DOHH2 (cell line): ENCODE measurements around the gene ZNF668.

ENCODE experiments used
- H3F3A ChIP-seq: fragments of 200-600 bp; sonication (generic), shearing (Covaris generic); 2 replicates; pipeline ENCODE4 v1.6.0; 2016; ENCODE audit warnings: antibody characterized with exemption, mild to moderate bottlenecking; ENCODE audit not compliant: control insufficient read depth, insufficient read depth
- H3K27ac ChIP-seq: fragments of 200-600 bp; sonication (generic); 2 replicates; pipeline ENCODE4 v1.5.1; 2014; ENCODE audit warnings: low read depth, mild to moderate bottlenecking, low read length, moderate library complexity
- H3K27me3 ChIP-seq: fragments of 200-600 bp; sonication (generic); 2 replicates; pipeline ENCODE4 v1.6.1; 2014; ENCODE audit warnings: mild to moderate bottlenecking, low read length, mixed read lengths; ENCODE audit not compliant: control insufficient read depth
- H3K36me3 ChIP-seq: fragments of 200-600 bp; sonication (generic); 2 replicates; pipeline ENCODE4 v1.6.1; 2014; ENCODE audit warnings: mild to moderate bottlenecking, low read length, moderate library complexity, mixed read lengths; ENCODE audit not compliant: control insufficient read depth
- H3K4me1 ChIP-seq: fragments of 200-600 bp; sonication (generic); 2 replicates; pipeline ENCODE4 v1.6.1; 2014; ENCODE audit warnings: mild to moderate bottlenecking, low read length, mixed read lengths; ENCODE audit not compliant: control insufficient read depth
- H3K4me2 ChIP-seq: fragments of 200-600 bp; sonication (generic); 2 replicates; pipeline ENCODE4 v1.6.0; 2014; ENCODE audit warnings: mild to moderate bottlenecking, low read length, moderate library complexity
- H3K4me3 ChIP-seq: fragments of 200-600 bp; sonication (generic); 2 replicates; pipeline ENCODE4 v1.5.1; 2014; ENCODE audit warnings: mild to moderate bottlenecking, low read length, mixed read lengths
- H3K79me2 ChIP-seq: fragments of 200-600 bp; sonication (generic); 2 replicates; pipeline ENCODE4 v1.6.1; 2014; ENCODE audit warnings: mild to moderate bottlenecking, low read length, mixed read lengths; ENCODE audit not compliant: control insufficient read depth
- H3K9me2 ChIP-seq: fragments of 200-600 bp; sonication (generic); replicated peaks from 2 replicates; pipeline ENCODE4 v1.6.1; 2014; ENCODE audit warnings: mild to moderate bottlenecking, low read length, mixed read lengths; ENCODE audit not compliant: control insufficient read depth
- H3K9me3 ChIP-seq: fragments of 200-600 bp; sonication (generic); 2 replicates; pipeline ENCODE4 v1.6.1; 2014; ENCODE audit warnings: antibody characterized with exemption, low read length, mixed read lengths; ENCODE audit not compliant: control insufficient read depth, insufficient read depth
- H4K20me1 ChIP-seq: fragments of 200-600 bp; sonication (generic); 2 replicates; pipeline ENCODE4 v1.6.0; 2014; ENCODE audit warnings: low read depth, mild to moderate bottlenecking, antibody characterized with exemption, low read length, moderate library complexity; ENCODE audit not compliant: control insufficient read depth, insufficient read depth
- CTCF ChIP-seq: fragments of 200-600 bp; sonication (generic); IDR thresholded peaks from one replicate; pipeline ENCODE4 v1.5.1; 2014; ENCODE audit warnings: antibody characterized with exemption, mild to moderate bottlenecking, low read depth, low read length; ENCODE audit not compliant: poor library complexity, severe bottlenecking
- EZH2phosphoT487 ChIP-seq: fragments of 200-600 bp; sonication (generic); IDR thresholded peaks from 2 replicates; pipeline ENCODE4 v1.6.1; 2017; ENCODE audit warnings: borderline replicate concordance, mild to moderate bottlenecking, antibody characterized with exemption, low read length, moderate library complexity, mixed read lengths

The ZNF668 gene

GRCh38 chr16:31063495-31063842 is 10.6 kb downstream of the ZNF668 start:
- no peak overlapping the region for H3K27ac ChIP-seq

GRCh38 chr16:31061813-31062440 is 12.1 kb downstream of the ZNF668 start:
- no peak overlapping the region for H3K4me3 ChIP-seq
- H3K4me1 ChIP-seq: no peaks in the 10 kb centered on the region
- H3K36me3 ChIP-seq: peaks cover 30% of the 10 kb centered on the region
- H4K20me1 ChIP-seq: no peaks in the 10 kb centered on the region
- H3K79me2 ChIP-seq: peaks cover 22% of the 10 kb centered on the region
- no peak for TF ChIP-seq CTCF
- no peak for TF ChIP-seq EZH2phosphoT487
- no peaks in the 10 kb centered on the region for H3K27me3 ChIP-seq
- H3K9me3 ChIP-seq: no peaks in the 10 kb centered on the region
- H3K4me2 ChIP-seq: no peak overlapping the region
- H3F3A ChIP-seq: no peaks in the 10 kb centered on the region
- no peak overlapping the region for H3K27ac ChIP-seq
- no peaks in the 10 kb centered on the region for H3K9me2 ChIP-seq

More at GRCh38 chr16:31063495-31063842, 10.6 kb downstream of the ZNF668 start:
- Histone ChIP-seq H3K27me3 (no peaks in the 10 kb centered on the region), H3K4me2 (no peak overlapping the region), H3K4me1 (no peaks in the 10 kb centered on the region), H3K9me3 (no peaks in the 10 kb centered on the region), H3K4me3 (no peak overlapping the region), H4K20me1 (no peaks in the 10 kb centered on the region), H3K36me3 (peaks cover 30% of the 10 kb centered on the region), H3K79me2 (peaks cover 34% of the 10 kb centered on the region), H3F3A (no peaks in the 10 kb centered on the region), H3K9me2 (no peaks in the 10 kb centered on the region)
- TF ChIP-seq EZH2phosphoT487: no peak
- TF ChIP-seq CTCF: no peak

GRCh38 chr16:31061126-31061812 is 12.8 kb downstream of the ZNF668 start:
- H3K4me2 ChIP-seq: no peak overlapping the region
- H3K36me3 ChIP-seq: peaks cover 30% of the 10 kb centered on the region
- TF ChIP-seq CTCF: no peak
- TF ChIP-seq EZH2phosphoT487: no peak
- no peaks in the 10 kb centered on the region for H3K9me2 ChIP-seq
- H3K27ac ChIP-seq: no peak overlapping the region
- no peaks in the 10 kb centered on the region for H4K20me1 ChIP-seq
- H3K4me3 ChIP-seq: no peak overlapping the region
- H3K27me3 ChIP-seq: no peaks in the 10 kb centered on the region
- H3K4me1 ChIP-seq: no peaks in the 10 kb centered on the region
- H3K79me2 ChIP-seq: peaks cover 15% of the 10 kb centered on the region
- H3K9me3 ChIP-seq: no peaks in the 10 kb centered on the region
- H3F3A ChIP-seq: no peaks in the 10 kb centered on the region
